ENCODE data around the gene TOR2A.

TOR2A gene

GRCh38 chr9:127712867-127713266, 22.2 kb downstream of the TOR2A start:
- TF ChIP-seq GATA1 (IDR thresholded peaks at IDR 0.05; ENCODE audit: low read depth, low read length) (no peak), POLR2A (IDR thresholded peaks at IDR 0.05; ENCODE audit: low read length) (no peak)
- no peak for DNase-seq

DNA sequence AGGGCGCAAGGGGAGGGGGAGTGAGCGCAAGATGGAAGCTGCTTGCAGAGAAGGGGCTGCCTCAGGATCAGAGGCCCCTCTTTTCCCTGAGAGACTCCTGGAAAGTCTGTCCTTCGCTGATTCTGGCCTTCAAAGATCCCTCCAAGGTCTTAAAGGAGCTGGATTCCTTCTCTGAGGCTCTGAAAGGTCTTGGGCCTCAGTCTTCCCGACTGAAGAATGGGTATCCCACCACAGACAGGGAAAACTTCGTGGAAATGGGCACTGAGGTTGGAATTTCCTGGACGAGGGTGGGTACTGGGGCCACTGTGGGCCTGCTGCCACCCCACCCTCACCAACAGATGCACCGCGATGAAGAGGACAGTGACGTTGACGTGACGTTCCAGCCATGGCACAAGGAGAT, 22.7 kb downstream of the TOR2A start:
- TF ChIP-seq GATA1 (IDR thresholded peaks at IDR 0.05; ENCODE audit: low read depth, low read length) (no peak), POLR2A (IDR thresholded peaks at IDR 0.05; ENCODE audit: low read length) (no peak)
- no peak for DNase-seq

GRCh38 chr9:127711831-127712274, 23.2 kb downstream of the TOR2A start:
- no peak for DNase-seq
- no peak for TF ChIP-seq GATA1 (IDR thresholded peaks at IDR 0.05; ENCODE audit: low read depth, low read length)
- TF ChIP-seq POLR2A (IDR thresholded peaks at IDR 0.05; ENCODE audit: low read length) = no peak

GRCh38 chr9:127711226-127711701, 23.8 kb downstream of the TOR2A start:
- DNase-seq = no peak
- no peak for TF ChIP-seq GATA1 (IDR thresholded peaks at IDR 0.05; ENCODE audit: low read depth, low read length)
- TF ChIP-seq POLR2A (IDR thresholded peaks at IDR 0.05; ENCODE audit: low read length) = no peak

DNA sequence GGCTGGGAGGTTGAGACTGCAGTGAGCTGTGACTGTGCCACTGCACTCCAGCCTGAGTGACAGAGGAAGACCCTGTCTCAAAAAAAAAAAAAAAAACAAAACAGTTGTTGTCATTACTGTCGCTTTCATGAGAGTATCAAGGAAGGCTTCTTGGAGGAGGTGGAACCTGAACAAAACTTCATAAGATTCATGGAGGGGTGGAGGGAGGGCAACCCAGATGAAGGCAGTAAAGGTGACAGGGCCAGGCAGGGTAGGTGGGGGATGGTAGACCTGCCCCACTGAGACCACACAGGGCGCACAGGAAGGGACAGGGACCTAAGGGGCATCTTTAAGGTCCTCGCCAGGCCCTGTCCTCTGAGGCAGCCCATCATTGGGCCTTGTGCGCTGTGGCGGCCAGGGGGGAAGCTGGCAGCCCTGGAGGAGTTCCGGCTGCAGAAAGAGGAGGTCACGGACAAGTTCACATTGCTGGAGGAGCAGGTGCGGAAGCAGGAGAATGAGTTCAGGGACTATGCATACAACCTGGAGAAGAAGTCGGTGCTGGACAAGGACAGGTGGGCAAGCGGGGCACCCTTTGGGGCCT, 24.8 kb downstream of the TOR2A start:
- no peak for DNase-seq
- TF ChIP-seq POLR2A (IDR thresholded peaks at IDR 0.05; ENCODE audit: low read length) (no peak), GATA1 (IDR thresholded peaks at IDR 0.05; ENCODE audit: low read depth, low read length) (no peak)

- no peak for TF ChIP-seq GATA1 (IDR thresholded peaks at IDR 0.05; ENCODE audit: low read depth, low read length)
- TF ChIP-seq POLR2A (IDR thresholded peaks at IDR 0.05; ENCODE audit: low read length) = no peak
- no peak for DNase-seq
Observed at GRCh38 chr9:127708952-127709587, 26.0 kb downstream of the TOR2A start.

DNA sequence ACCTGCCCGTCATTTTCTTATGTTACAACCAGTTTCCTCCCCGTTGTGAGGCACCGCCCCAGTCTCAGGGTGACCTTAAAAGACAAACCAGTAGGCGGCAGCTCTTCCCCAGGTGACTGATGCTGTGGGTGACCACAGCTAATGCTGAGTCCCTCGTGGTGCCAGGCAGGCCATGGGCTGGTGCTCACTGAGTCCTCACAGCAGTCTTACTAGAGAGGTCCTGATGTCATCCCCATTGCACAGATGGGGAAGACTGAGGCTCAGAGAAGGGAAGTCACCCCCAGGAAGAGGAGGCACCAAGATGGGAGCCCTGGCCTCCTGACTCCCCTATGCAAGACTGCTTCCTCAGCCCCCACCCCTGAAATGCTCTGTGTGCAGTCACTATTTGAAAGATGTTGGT, 27.3 kb downstream of the TOR2A start:
- DNase-seq = peak in 1 of 2 experiments; percentile 18
- TF ChIP-seq GATA1 (IDR thresholded peaks at IDR 0.05; ENCODE audit: low read depth, low read length) (no peak), POLR2A (IDR thresholded peaks at IDR 0.05; ENCODE audit: low read length) (no peak)

- DNase-seq = no peak
- no peak for TF ChIP-seq POLR2A (IDR thresholded peaks at IDR 0.05; ENCODE audit: low read length)
- no peak for TF ChIP-seq GATA1 (IDR thresholded peaks at IDR 0.05; ENCODE audit: low read depth, low read length)
Observed at GRCh38 chr9:127706836-127707241, 28.3 kb downstream of the TOR2A start, which contains the start of gene CFAP157. CFAP157 (plus strand) TSS chr9:127706988; CDS start chr9:127707032, 44 bp downstream.

GRCh38 chr9:127705577-127706379, 29.3 kb downstream of the TOR2A start:
- DNase-seq = no peak
- TF ChIP-seq GATA1 (IDR thresholded peaks at IDR 0.05; ENCODE audit: low read depth, low read length) (no peak), POLR2A (IDR thresholded peaks at IDR 0.05; ENCODE audit: low read length) (no peak)

DNA sequence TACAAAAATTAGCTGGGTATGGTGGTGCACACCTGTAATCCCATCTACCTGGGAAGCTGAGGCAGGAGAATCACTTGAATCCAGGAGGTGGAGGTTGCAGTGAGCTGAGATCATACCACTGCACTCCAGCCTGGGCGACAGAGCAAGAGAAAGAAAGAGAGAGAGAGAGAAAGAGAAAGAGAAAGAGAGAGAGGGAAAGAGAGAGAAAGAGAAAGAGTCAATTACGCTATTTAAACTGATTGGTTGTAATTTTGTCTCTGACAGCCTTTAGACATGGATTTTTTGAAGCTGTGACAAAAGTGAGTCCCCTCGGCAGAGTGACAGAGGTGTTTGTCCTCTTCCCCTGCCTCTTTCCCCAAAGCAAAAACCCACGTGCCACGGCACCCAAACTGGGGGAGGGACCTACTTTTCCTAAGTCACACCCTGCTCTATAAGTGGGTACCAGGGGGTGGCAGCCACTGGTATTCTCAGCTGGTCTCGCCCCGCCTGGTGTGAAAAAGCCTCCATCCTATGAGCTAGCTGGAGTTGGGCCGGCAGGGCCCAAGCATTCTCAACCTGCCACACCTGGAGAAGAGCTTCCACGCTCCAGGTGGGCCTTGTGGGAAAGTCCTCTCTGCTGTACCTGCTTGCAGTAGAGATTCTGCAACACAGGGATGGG, 31.7 kb downstream of the TOR2A start:
- no peak for DNase-seq
- no peak for TF ChIP-seq GATA1 (IDR thresholded peaks at IDR 0.05; ENCODE audit: low read depth, low read length)
- TF ChIP-seq POLR2A (IDR thresholded peaks at IDR 0.05; ENCODE audit: low read length) = no peak

DNA sequence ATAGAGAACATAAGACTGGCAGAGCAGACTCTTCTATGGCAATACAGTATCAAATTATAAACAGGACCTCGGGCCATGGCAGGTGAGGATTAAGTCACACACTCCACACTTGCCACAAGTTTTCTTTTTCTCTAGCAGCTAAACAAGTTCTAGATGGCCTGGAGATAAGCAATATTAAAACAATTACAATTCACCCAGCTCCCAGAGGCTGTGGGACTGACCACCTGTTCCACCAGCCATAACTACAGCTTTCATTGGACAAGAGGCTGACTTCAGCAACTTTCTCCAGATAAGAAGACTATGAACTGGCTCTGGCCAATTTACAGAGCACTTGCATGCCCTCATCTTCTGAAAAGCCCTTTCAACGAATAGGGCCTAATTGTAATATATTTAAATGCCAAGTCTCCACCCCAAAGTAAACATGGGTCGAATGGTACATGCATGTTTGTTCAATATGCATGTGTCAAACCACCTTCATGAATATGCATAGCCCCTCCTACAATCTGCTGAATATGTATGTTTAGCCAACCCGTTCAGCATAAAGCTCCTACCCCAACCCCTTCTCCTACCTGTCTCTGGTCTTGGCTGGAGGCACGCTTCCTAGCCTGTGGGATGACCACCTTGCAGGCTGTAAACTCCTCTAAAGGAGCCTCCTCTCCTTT, 34.4 kb downstream of the TOR2A start:
- no peak for DNase-seq
- no peak for TF ChIP-seq GATA1 (IDR thresholded peaks at IDR 0.05; ENCODE audit: low read depth, low read length)

DNA sequence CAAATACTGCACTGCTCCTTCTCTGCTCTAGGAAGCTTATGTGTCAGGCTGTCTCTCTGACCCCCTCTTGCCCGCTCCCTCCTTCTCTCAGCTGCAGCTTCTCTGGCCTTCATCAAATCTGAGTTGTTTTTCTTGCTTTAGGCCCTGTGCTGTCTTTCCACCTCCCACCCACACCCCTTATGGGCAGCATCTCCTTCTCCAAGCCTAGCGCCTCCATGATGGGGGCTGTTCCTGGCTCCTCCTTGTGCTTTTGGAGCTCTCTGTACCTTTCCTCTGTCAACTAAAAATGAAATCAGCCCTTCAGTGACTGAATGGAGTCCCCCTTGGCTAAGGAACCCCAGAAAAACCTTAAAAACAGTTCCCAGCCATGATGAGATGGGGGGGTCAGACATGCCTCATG, 35.0 kb downstream of the TOR2A start:
- no peak for TF ChIP-seq GATA1 (IDR thresholded peaks at IDR 0.05; ENCODE audit: low read depth, low read length)
- no peak for TF ChIP-seq POLR2A (IDR thresholded peaks at IDR 0.05; ENCODE audit: low read length)
- DNase-seq = no peak

DNA sequence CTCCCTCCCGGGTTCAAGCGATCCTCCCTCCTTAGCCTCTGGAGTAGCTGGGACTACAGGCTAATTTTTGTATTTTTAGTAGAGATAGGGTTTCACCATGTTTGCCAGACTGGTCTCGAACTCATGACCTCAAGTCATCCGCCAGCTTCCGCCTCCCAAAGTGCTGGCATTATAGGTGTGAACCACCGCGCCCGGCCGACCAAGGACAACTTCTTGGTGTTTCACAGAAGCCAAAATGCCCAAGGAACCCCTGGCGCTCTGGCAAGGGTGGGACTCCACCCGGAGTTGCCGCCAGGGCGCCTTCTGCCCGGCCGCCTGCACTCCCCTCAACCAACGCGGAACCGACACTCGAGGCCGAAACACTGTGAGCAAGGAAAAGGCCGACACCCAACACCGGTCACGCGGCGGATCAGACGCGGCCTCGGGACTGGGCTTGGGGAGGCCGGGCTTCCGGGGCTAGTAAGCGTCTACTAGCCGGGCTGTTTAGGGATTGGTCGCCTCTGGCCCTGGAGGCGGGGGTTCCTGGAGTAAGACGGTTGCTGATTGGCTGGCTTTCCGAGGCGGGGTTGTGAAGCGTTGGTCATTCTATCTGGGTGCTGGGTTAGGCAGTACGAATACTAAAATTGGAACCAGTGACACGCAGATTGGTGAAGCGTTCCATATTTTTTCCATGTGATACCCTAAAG, 36.0 kb downstream of the TOR2A start:
- no peak for TF ChIP-seq GATA1 (IDR thresholded peaks at IDR 0.05; ENCODE audit: low read depth, low read length)
- TF ChIP-seq POLR2A (IDR thresholded peaks at IDR 0.05; ENCODE audit: low read length) = peak; percentile 45
- peak; percentile 93 to 94 for DNase-seq
